K562 (cell line): ENCODE data around the gene GCNT1. TPM values are rescaled to one million over a fixed set of nuclear protein-coding genes. Genes with fewer than 3 reads are reported as not detected.

Experiments
- BRF2 ChIP-seq: IDR thresholded peaks from 3 replicates; pipeline ENCODE4 v1.6.1; 2011; ENCODE audit warnings: borderline replicate concordance, mild to moderate bottlenecking; ENCODE audit not compliant: insufficient read length, insufficient read depth
- CREB1 ChIP-seq, 2 experiments: sonication (generic) in 1 of 2; formaldehyde crosslinking in 1 of 2; IDR thresholded peaks; 2 replicates each; pipeline versions ENCODE4 v1.6.1 to v1.8.0; 2012 to 2022; ENCODE audit warnings: inconsistent platforms in 1 of 2, mild to moderate bottlenecking in 1 of 2, missing genetic modification reagents in 1 of 2, moderate library complexity in 1 of 2
- CREB3 ChIP-seq: fragments of 450-650 bp; conservative IDR thresholded peaks from 2 replicates; pipeline ENCODE4 v1.6.1; 2016; ENCODE audit warnings: missing genetic modification characterization, low read depth, mild to moderate bottlenecking, missing compliant biosample characterization, moderate library complexity
- CTCFL ChIP-seq: IDR thresholded peaks from 2 replicates; pipeline ENCODE4 v1.6.1; 2011; ENCODE audit warnings: borderline replicate concordance, low read depth, mild to moderate bottlenecking, moderate library complexity, low read length; ENCODE audit not compliant: insufficient read depth, poor library complexity, severe bottlenecking
- FOXK1 ChIP-seq: sonication (generic); formaldehyde crosslinking; IDR thresholded peaks from 2 replicates; pipeline ENCODE4 v1.8.0; 2022; ENCODE audit warnings: missing genetic modification reagents, mild to moderate bottlenecking, borderline replicate concordance
- GABPA ChIP-seq: fragments of 200-800 bp; sonication (Bioruptor generic); conservative IDR thresholded peaks from 2 replicates; pipeline ENCODE4 v1.6.1; 2016; ENCODE audit warnings: low read depth, missing genetic modification characterization, missing compliant biosample characterization
- KDM5B ChIP-seq: fragments of 200-600 bp; sonication (generic); IDR thresholded peaks from 2 replicates; pipeline ENCODE4 v1.6.1; 2012; ENCODE audit warnings: low read depth, mild to moderate bottlenecking, moderate library complexity, low read length, control low read depth, inconsistent platforms; ENCODE audit not compliant: insufficient replicate concordance
- MXI1 ChIP-seq: IDR thresholded peaks from 2 replicates; pipeline ENCODE4 v1.6.1; 2011; ENCODE audit warnings: low read depth, mild to moderate bottlenecking, improper control_type of control experiment, low read length
- NRF1 ChIP-seq, 2 experiments: fragments of 450-650 bp; IDR thresholded peaks in 1 of 2; conservative IDR thresholded peaks in 1 of 2; 2 replicates each; pipeline ENCODE4 v1.6.1; 2014; ENCODE audit warnings: mild to moderate bottlenecking in 2 of 2
- RAD21 ChIP-seq, 2 experiments: fragments of 250-450 bp in 1 of 2; fragments of 450-650 bp in 1 of 2; sonication (Bioruptor Pico) in 1 of 2; formaldehyde crosslinking in 1 of 2; IDR thresholded peaks in 1 of 2; conservative IDR thresholded peaks in 1 of 2; 2 replicates each; pipeline versions ENCODE4 v1.4.0 to v1.8.0; 2020 to 2022; ENCODE audit warnings: mild to moderate bottlenecking in 2 of 2, moderate library complexity in 1 of 2
- SAFB2 ChIP-seq: fragments of 200-400 bp; formaldehyde crosslinking; IDR thresholded peaks from 2 replicates; pipeline ENCODE4 v1.6.1; 2018; ENCODE audit warnings: borderline replicate concordance, low read length, low read depth, moderate library complexity; ENCODE audit not compliant: severe bottlenecking
- STAT5B ChIP-seq: fragments of 250-450 bp; sonication (Bioruptor Pico); IDR thresholded peaks from 2 replicates; pipeline ENCODE4 v1.8.0; 2021; ENCODE audit warnings: mild to moderate bottlenecking, inconsistent platforms
- ZFX ChIP-seq: sonication (generic); formaldehyde crosslinking; IDR thresholded peaks from 2 replicates; pipeline ENCODE4 v1.8.0; 2022; ENCODE audit warnings: mild to moderate bottlenecking, missing genetic modification reagents, moderate library complexity
- polyA plus RNA-seq, 8 experiments: library from polyadenylated mRNA; depleted of rRNA in 4 of 8; stranded (reverse) in 5 of 8; unstranded in 3 of 8; fragments of >200 nt; fragmentation: Nextera tagmentation in 2 of 8; fragmentation: Illumina TruSeq in 1 of 8; extraction: Ambion mirVana in 2 of 8; extraction: Trizol in 1 of 8; gene quantifications; 2 replicates each; pipeline versions ENCODE4 v1.2.1 to v1.2.3, GENCODE V29; 2011 to 2014; ENCODE audit warnings: inconsistent platforms in 1 of 8, missing spikeins in 1 of 8
- total RNA-seq, 7 experiments: library from RNA; depleted of rRNA in 6 of 7; stranded (reverse); fragments of >200 nt in 6 of 7; fragmentation: Illumina TruSeq in 2 of 7; extraction: Trizol in 2 of 7; gene quantifications; 2 replicates each; pipeline versions ENCODE4 v1.2.1 to v1.2.3, GENCODE V29; 2011 to 2021; ENCODE audit warnings: low replicate concordance in 1 of 7
- TF ChIP-seq, protein P1 (sequence below): fragments of 200-800 bp; sonication (Bioruptor generic); IDR thresholded peaks from 2 replicates; pipeline ENCODE4 v1.6.1; 2017; ENCODE audit warnings: missing genetic modification characterization, missing compliant biosample characterization

Gene GCNT1
- total and polyA plus RNA-seq, 9 of the 15 experiments (the other 6 are each of a cell fraction or from before 2014, with no cell fraction given): 0.01 to 0.71 (median 0.10) TPM

GRCh38 chr9:76458903-76459693 is at the start of gene GCNT1 (continued):
- TF ChIP-seq BRF2 (no peak), FOXK1 (CRISPR knock-in tag) (no peak), GABPA (tag) (0 out of 2 replicates have a peak, but pooled peaks have one; percentile 18), ZFX (CRISPR knock-in tag) (0 out of 2 replicates have a peak, but pooled peaks have one; percentile 15), KDM5B (peak; percentile 46), MXI1 (no peak), STAT5B (CRISPR knock-in tag) (no peak), CREB1 (IDR thresholded peaks at IDR 0.05) (peak; percentile 38; the same call in 1 of the 2 replicates), CREB1 (CRISPR knock-in tag; IDR thresholded peaks at IDR 0.05) (no peak), RAD21 (CRISPR knock-in tag; conservative IDR thresholded peaks at IDR 0.05 in 1 of 2, IDR thresholded peaks at IDR 0.05 in 1 of 2) (peak; percentile 26 to 41; a peak in 2 of 4 replicates), SAFB2 (no peak), CREB3 (tag) (no peak), NRF1 (conservative IDR thresholded peaks at IDR 0.05 in 1 of 2, IDR thresholded peaks at IDR 0.05 in 1 of 2) (peak; percentile 81 to 83), CTCFL (peak; percentile 35)
- TF ChIP-seq, protein P1, sequence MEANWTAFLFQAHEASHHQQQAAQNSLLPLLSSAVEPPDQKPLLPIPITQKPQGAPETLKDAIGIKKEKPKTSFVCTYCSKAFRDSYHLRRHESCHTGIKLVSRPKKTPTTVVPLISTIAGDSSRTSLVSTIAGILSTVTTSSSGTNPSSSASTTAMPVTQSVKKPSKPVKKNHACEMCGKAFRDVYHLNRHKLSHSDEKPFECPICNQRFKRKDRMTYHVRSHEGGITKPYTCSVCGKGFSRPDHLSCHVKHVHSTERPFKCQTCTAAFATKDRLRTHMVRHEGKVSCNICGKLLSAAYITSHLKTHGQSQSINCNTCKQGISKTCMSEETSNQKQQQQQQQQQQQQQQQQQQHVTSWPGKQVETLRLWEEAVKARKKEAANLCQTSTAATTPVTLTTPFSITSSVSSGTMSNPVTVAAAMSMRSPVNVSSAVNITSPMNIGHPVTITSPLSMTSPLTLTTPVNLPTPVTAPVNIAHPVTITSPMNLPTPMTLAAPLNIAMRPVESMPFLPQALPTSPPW: peak; percentile 45; the same call in 1 of the 2 replicates
